ENCODE data around the gene HABP2. TPM values are rescaled to one million over a fixed set of nuclear protein-coding genes. Genes with fewer than 3 reads are reported as not detected.

The HABP2 gene
- total RNA-seq, 1 donor = not detected

GRCh38 chr10:113516061-113516460 is 36.8 kb upstream of the HABP2 start:
- H3K4me3 ChIP-seq (ENCODE audit: low read depth, low read length) = no peak overlapping the region
- TF ChIP-seq CTCF (IDR thresholded peaks at IDR 0.05; ENCODE audit: insufficient read depth, low read length) = no peak
- DNase-seq (ENCODE audit: low read depth) = no peak

DNA sequence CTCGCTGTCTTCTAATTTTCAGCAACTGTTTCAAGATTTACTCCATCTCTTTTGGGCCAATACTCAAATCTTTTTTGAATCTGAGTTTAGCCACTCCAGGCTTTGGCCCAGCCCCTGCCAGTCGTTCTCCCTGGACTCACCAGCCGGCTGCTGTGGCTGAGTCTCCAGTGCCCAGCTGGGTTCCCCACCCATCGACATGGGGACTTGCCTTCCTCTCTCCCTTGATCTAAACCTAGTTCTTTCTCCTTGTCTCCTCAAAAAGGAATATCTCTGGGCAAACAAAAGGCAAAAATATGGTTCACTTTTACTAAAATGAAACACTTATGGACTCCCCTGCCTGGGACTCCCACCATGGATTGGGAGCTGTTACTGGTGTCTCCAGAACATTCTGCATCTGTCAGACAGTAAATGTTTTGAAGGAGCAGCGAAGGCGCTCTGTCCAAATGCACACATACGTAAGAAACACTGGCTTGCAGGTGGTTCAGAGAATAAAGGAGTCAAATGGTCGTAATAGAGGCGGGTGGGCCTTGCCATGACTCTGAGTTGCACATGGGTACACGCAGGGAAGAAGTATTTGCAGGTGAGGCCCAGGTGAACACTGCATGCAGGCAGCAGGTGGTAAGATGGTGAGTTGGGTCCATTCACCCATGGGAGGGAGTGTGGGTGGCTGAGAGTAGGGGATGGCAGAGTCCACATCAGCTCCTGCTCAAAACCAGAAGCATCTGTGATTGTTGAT is 35.5 kb upstream of the HABP2 start:
- DNase-seq (ENCODE audit: low read depth) = no peak
- no peak for TF ChIP-seq CTCF (IDR thresholded peaks at IDR 0.05; ENCODE audit: insufficient read depth, low read length)

GRCh38 chr10:113517901-113518260 is 35.0 kb upstream of the HABP2 start:
- no peak for TF ChIP-seq CTCF (IDR thresholded peaks at IDR 0.05; ENCODE audit: insufficient read depth, low read length)
- H3K4me3 ChIP-seq (ENCODE audit: low read depth, low read length) = no peak overlapping the region
- no peak for DNase-seq (ENCODE audit: low read depth)

More for the DNA sequence above, 35.5 kb upstream of the HABP2 start:
- no peak overlapping the region for H3K4me3 ChIP-seq (ENCODE audit: low read depth, low read length)

DNA sequence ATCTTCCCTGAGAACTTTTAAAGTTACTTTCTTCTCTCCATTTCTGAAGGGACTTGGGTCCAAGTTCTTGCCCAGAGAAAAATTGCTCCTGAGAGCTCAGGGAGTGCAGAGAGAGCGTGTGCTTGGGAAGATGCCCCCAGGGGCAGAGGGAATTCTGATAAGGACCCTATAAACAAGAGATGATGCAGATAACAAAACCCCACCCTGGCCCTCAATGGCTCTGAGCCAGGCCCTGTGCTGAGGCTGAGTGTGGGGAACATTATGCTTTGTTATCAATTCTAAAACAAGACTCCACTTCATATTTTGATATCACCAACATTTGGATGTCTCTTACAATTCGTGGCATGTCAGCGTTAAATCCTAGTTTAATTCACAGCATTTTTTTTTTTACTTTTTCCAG is 34.4 kb upstream of the HABP2 start:
- TF ChIP-seq CTCF (IDR thresholded peaks at IDR 0.05; ENCODE audit: insufficient read depth, low read length) = no peak
- DNase-seq (ENCODE audit: low read depth) = no peak
- no peak overlapping the region for H3K4me3 ChIP-seq (ENCODE audit: low read depth, low read length)

DNA sequence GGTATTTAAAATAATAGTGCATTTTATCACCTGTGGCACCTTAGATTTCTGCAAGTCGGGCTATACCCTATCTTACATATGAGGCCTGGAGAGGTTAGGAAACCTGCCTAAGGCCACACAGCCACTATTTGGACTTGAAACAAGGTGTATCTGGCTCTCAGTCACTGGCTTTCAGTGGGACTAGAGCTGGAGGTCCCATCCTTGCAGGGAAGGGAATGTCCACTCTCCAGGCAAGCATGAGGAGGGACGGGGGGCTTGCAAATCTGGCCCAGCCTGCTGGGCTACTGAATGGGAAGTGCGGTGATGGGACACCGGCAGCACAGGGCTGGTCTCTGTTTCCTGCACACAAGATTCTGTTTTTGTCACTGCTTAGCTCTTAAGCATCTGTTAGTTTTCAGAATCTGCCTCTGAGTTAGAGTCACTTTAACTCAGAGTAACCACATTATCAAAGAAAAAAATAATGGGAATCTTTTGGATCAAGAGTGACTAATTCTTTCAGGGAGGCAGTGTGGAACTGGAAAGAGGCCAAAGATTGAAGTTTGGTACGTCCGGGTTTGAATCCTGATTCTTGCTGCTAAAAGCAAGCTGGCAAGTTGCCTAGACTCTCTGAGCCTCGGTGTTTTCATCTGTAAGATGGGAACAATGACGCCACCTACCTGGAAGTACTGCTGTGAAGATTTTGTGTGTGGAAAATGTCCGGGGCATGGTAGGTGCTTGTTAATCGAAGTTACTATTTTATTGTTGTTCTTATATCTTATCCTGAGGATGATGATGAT is 33.8 kb upstream of the HABP2 start:
- no peak for TF ChIP-seq CTCF (IDR thresholded peaks at IDR 0.05; ENCODE audit: insufficient read depth, low read length)
- no peak for DNase-seq (ENCODE audit: low read depth)
- H3K4me3 ChIP-seq (ENCODE audit: low read depth, low read length) = no peak overlapping the region

- no peak overlapping the region for H3K4me3 ChIP-seq (ENCODE audit: low read depth, low read length)
- DNase-seq (ENCODE audit: low read depth) = no peak
- TF ChIP-seq CTCF (IDR thresholded peaks at IDR 0.05; ENCODE audit: insufficient read depth, low read length) = no peak
Observed at GRCh38 chr10:113519681-113520115, 33.2 kb upstream of the HABP2 start.

All from fibroblast of the aortic adventitia (primary cell).